Measurements from ENCODE around the gene CERK.

CERK gene

DNA sequence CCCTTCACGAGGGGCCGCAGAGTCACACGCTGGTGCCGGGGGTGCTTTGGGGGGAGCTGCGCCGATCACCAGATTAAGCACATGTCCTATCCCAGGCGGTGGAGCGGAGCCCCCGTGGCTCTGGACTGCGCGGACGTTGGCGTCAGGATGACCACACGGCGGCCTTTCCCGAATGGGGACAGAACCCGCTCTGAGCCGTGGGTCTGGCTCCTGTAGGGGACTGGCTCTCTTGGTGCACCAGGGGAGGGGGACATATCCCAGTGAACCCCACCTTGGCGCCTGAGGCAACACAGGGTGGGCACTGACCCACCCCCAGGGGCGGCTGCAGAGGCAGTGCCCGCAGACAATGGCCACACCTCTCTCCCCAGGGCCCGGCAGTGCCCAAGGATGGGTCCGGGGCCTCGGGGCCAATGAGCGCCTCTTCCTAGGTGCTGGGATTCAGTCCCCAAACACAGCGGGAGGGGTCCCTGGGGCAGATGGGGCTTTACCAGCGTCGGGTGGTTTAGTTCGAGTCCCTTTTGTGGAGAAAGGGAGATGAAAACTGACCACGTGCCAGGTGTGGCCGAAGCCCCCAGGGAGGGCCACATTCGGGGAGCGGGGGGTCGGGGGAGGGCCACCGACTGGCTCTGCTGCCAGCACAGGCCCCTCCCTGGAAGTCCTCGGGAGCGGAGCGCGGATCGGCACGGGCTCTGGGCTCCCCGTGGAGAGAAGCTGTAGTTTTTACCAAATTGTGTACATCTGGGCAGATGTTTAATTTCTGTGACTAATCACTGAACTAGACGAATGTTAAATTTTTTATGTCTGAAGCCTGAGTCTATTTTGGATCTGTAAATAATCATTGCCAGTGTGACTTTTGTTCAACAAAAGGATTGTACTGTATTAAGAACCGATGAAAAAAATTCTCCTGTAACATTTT is 59.0 kb downstream of the CERK start:
- no peak for DNase-seq (ENCODE audit: low read depth, low spot score)

DNA sequence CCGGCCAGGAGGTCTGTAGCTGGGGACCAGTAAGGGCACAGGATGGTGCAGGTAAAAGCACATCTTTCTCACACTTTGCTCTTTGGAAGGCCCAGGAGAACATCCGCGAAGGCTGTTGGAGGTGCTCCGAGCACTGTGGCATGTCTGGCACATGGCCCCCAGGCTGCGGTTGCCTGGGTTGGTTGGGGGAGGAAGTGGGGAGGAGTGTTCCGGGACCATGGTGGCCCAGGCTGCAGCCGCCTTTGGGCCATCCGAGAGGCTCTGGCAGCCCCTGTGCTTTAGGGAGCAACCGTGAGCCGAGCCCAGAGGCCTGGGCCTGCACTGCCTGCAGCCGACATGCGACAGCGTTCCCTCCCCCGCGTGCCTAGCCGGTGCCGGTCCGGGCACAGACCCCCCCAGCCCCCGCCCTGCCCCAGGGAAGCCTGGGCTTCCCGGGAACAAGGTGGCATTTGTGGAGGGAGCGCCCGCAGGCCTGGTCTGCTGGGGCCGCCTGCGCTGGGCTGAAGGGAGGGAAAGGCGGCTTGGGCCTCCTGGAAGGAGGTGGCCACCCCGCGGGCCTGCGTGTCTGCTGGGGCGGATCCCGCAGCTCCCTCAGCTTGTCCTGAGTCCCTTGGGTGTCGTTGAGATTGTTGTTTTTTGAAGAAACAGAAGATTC is 59.9 kb downstream of the CERK start:
- DNase-seq (ENCODE audit: low read depth, low spot score), result no peak

DNA sequence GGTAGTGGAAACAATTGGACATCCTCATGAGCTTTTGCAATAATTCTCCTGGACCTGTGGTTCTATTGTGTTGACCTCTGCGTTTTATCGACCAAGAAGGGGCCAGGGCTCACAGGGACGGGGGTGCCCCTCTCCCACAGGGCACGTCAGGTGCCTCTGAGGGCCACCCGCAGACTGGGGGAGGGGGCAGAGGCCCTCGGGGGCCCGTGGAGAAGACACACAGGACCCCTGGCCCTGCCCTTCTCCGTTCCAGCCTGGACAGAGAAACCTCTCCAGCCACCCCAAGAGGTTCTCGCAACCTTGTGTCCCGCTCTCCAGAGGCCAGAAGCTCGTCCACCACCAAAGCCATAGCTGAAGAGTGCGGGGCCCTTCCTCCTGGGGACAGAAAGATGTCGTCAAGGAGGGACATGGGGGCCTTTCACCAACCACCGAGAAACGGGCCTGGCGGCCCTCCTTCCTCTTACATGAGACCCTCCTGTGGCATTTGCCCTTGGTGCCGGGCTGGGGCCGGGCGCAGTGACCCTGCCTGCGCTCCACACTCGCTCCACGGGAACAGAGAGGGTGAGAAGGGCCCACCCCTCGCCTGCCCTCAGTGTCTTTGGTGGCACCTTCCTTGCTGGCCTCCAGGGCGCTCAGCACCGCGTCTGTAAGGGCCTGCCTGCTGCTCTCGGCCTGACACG is 60.6 kb downstream of the CERK start:
- no peak for DNase-seq (ENCODE audit: low read depth, low spot score)

DNA sequence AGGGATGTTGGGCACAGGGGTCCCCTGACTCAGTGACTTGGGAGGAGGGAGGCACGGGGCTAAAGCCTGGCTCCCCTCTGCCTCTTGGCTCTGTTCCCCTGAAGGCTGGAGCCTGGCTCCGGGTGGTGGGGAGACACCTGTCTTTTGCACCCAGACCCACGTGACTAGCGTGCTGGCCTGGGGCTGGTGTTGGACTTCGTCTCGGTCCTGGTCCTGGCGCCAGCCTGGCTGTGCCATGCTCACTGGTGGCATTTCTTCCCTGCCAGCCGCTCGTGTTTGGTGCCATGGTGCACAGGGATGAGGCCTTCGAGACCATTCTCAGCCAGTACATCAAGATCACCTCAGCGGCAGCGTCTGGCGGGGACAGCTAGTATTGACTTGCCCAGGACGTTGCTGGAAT is 61.2 kb downstream of the CERK start:
- no peak for DNase-seq (ENCODE audit: low read depth, low spot score)

DNA sequence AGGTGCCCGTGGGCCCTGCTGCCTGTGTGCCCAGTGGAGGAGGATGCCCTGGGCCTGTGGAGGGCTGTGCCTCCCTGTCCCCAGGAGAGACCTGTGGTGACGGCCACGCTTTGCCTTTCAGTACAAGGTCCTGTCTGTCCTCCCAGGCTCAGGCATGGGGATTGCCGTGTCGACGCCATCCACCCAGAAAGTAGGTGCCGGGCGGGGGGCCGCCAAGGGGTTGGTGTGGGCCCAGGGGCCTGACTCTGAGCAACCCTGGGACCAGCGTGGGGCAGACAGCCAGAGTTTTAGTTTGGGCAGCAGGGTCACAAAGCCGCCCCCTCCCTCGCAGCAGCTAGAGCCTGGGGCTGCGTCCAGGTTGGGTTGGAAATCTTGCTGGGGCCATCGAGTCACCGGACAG is 61.6 kb downstream of the CERK start:
- no peak for DNase-seq (ENCODE audit: low read depth, low spot score)

DNA sequence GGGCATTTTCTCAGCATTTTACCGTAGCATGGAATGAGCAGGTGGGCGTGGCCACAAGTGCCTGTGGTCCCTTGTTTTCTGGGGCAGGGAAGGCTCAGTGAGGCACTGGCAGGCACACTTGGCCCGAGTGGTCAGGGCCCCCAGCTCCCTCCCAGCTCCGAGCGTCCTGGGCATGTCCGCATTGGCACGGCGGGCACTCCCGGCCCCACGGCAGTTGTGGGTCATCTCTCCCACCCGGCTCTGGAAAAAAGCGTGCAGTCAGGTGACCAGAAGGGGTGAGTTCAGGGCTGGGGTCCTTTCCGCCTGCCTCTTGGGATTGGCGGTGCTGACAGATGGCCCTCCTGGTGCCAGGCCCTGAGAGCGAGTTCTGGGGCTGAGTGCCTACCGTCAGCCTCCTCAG is 62.1 kb downstream of the CERK start:
- no peak for DNase-seq (ENCODE audit: low read depth, low spot score)

DNA sequence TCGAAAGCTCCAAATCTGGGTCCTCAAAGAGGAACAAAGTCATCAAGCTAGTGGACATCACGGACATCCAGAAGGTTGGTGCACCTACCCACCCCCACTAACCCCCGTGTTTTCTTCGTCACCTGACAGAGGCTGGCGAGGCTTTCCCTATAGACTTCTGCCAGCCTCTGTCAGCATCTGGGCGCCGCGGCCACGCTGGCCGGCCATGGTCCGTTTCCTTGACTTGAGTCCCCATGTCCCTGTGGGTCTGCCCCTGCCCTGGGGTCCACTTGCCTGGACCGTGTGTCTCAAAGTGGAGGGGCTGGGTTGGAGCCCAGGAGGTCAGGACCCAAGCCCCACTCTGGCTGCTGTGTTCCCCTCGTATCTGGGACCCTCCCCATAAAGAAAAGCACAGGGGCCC is 62.6 kb downstream of the CERK start:
- no peak for DNase-seq (ENCODE audit: low read depth, low spot score)

DNA sequence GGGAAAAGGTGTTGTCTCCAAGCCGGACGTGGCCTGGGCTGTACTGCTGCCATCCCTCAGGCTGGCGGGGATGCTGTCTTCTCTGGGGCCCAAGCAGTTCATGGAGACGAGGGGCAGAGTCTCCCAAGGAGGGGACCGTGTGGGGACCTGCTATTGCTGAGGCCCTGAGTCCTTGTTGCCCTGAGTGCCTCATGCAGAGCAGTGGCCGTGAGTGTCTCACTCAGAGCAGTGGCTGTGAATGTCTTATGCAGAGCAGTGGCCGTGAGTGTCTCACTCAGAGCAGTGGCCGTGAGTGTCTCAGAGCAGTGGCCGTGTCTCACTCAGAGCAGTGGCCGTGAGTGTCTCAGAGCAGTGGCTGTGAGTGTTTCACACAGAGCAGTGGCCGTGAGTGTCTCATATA is 63.1 kb downstream of the CERK start:
- DNase-seq (ENCODE audit: low read depth, low spot score), result no peak

DNA sequence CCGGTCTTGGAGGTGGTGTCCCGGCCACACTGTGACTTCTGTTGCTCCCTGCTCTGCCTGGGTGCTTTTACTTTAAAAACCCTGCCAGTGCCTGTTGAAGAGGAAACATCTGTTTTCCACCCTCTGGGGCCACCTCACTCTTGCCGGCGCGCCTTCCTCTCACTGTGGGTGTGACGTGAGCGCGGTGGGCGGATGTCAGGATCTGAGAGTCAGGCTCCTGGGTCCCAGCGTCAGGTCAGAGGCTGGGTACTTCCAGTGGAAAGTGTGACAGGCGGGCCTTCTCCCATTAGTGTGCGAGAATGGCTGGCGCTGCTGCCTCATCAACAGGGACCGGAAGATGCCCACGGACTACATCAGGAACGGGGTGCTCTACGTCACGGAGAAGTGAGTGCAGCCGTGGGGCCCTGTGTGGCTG is 63.7 kb downstream of the CERK start:
- no peak for DNase-seq (ENCODE audit: low read depth, low spot score)

DNA sequence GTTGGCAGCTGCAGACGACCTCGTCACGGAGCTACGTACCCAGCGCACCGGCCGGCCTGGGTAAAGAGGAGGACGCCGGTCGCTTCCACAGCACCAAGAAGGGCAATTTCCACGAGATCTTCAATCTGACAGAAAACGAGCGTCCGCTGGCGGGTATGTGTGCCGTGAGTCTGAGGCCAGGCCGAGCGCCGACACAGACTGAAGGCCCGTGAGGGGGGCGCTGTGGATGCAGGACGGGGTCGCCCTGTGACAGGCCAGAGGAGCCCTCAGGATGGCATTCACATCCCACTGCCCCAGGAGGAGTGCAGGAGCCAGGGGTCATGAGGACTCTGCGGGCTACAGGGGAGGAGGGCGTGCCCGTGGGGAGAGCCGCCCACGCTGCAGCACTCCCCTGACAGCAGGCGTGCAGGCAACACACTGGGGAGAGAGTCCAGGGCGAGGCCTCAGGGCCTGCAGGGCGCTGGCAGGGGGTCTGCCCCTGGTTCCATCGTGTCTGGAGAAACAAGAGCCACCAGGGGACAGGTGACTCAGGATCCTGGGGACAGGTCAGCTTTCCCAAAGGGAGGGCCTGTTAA is 64.3 kb downstream of the CERK start:
- no peak for DNase-seq (ENCODE audit: low read depth, low spot score)

DNA sequence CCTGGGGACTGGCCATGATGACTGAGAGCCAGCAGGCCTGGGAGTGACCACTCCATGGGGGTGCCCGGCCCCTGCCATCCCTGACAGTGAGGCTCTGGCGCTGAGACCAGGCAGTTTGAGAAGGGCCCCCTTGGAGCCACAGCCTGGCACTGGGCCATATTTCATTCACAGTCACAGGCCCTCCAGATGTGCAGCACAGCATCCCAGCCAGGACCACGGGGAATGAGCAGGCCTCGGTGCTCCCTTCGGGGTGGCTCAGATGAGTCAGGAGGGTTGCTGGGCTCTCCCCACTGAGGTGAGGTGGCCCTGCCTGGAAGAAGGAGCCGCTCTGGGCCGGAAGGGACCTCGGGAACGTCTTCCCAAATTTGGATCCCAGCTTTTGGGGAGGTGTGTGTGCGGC is 64.8 kb downstream of the CERK start:
- no peak for DNase-seq (ENCODE audit: low read depth, low spot score)

DNA sequence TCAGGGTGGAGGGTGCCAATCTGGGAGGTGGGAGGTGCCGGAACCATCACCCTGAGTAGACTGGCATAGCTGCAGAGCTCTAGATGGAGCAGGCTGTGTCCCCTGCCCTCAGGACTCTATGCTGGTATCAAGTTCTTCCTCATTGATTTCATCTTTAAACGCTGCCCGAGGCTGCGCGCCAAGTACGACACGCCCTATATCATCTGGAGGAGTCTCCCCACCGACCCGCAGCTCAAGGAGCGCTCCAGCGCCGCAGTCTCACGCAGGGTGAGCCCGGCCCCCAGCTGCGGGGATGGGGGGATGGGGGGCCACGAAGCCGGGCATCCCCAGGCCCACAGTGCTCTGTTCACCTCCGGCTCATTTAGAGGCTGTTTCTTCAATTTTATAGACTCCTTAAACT is 65.3 kb downstream of the CERK start:
- no peak for DNase-seq (ENCODE audit: low read depth, low spot score)

DNA sequence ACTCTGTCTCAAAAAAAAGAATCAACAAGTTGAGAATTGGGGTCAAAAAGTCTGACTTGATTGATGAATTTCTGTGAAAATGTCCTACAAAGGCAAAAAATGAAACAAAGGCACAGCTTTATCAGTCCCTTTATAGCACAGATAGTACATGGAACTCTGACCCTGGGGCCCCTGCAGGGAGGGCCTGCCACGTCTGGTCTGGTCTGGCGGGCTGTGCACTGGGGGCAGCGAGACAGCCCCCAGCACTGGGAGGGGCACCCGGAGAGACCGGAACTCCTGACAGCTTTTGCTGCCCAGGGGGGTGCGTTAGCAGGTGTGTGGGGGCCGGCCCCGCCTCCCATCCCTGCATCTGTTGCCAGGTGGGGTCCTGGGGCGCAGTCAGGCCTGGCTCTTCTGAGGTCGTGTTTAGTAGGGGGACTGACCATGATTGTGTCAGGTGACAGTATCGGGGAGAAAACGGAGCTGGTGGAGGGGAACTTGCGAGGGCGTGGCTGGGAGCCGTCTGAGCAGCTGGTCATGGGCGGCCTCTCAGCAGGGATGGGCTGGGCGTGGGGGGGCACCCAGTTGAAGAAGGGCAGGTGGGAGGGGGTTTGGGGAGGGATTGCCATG is 66.1 kb downstream of the CERK start:
- no peak for DNase-seq (ENCODE audit: low read depth, low spot score)

DNA sequence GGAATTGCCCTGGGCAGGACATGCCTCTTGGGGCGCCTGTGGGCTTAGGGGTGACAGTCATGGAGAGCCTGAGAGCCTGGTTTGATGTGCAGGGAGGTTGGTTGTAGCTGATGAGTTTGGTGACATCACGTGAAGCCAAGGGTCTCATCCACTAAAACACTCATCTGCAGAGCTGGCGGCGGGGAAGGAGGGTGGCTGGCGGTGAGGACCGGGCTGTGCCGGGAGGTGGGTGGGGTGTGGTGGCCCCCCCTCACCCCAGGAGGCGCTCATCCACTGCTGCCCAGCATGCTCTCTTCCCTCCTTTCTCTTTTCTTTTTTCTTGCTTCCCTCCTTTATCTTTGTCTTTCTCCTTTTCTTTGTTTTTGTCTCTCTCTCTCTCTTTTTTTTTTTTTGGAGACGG is 68.9 kb downstream of the CERK start:
- no peak for DNase-seq (ENCODE audit: low read depth, low spot score)

DNA sequence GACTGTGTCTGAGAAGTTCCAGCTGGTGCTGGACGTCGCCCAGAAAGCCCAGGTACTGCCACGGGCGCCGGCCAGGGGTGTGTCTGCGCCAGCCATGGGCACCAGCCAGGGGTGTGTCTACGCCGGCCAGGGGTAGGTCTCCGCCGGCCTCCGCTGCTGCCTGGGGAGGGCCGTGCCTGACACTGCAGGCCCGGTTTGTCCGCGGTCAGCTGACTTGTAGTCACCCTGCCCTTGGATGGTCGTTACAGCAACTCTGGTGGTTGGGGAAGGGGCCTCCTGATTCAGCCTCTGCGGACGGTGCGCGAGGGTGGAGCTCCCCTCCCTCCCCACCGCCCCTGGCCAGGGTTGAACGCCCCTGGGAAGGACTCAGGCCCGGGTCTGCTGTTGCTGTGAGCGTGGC is 69.9 kb downstream of the CERK start:
- no peak for DNase-seq (ENCODE audit: low read depth, low spot score)

DNA sequence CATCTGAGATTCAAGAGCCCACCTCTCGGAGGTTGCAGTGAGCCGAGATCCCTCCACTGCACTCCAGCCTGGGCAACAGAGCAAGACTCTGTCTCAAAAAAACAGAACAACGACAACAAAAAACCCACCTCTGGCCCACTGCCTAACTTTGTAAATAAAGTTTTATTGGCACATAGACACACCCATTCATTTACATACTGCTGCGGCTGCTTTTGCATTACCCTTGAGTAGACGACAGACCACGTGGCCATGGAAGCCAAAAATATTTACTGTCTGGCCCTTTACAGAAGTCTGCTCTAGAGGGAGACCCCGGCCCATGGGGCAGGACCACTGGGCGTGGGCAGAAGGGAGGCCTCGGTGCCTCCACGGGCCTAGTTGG is 70.8 kb downstream of the CERK start:
- DNase-seq (ENCODE audit: low read depth, low spot score), result no peak

DNA sequence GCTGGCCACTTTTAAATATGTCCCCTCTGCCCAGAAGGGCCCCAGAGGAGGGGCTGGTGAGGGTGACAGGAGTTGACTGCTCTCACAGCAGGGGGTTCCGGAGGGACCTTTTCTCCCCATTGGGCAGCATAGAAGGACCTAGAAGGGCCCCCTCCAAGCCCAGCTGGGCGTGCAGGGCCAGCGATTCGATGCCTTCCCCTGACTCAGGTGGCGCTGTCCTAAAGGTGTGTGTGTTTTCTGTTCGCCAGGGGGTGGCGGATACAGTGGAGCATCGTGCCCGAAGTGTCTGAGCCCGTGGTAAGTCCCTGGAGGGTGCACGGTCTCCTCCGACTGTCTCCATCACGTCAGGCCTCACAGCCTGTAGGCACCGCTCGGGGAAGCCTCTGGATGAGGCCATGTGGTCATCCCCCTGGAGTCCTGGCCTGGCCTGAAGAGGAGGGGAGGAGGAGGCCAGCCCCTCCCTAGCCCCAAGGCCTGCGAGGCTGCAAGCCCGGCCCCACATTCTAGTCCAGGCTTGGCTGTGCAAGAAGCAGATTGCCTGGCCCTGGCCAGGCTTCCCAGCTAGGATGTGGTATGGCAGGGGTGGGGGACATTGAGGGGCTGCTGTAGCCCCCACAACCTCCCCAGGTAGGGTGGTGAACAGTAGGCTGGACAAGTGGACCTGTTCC is 71.3 kb downstream of the CERK start:
- no peak for DNase-seq (ENCODE audit: low read depth, low spot score)

DNA sequence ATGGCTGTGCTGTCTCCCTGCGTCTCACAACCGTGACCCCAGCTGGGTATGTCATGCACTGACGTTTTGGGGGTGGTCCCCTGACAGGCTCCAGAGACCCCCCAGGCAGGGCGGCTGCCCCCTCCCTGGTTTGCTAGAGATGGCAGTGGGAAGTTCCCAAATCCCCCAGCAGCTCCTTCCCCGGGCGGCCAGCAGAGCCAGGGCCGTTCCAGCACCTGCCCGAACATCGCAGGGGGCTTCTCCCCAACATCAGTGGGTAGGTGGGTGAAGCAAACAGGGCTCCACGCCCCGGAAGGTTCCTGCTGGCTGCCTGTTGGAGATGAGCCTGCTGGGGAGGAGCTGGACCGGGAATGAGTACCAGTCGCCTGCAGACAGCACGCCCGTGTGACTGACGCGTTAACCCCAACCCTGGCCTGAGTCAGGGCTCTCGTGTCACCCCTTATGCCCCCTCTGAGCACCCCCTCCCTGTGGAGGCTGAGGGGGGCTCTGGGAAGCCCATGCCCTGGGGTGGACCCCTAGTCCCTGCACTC is 72.2 kb downstream of the CERK start:
- DNase-seq (ENCODE audit: low read depth, low spot score), result no peak

DNA sequence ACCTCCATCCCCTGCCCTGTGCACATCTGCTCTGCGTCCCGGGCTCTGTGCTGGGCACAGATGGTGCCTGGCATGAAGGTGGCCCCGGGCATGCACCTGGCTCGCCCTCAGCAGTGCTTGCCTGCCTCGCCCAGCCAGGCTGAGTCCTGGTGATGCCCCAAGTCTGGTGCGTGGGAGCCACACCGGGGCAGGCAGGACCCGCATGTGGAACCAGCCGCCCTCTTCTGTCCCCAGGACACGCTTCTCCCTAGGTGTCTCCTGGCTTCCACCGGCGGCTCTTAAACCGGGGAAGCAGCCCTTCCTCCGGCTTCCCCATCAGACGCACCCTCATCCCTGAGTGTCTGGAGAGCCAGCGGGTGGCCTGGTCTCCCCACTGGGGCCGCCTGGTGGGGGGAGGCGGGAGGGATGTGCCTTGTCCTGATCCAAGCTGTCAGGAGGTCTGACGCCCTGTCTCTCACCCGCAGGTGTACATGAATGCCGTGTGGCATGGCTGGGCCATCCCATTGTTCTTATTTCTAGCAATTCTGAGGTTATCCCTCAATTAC is 72.8 kb downstream of the CERK start:
- DNase-seq (ENCODE audit: low read depth, low spot score), result no peak

DNA sequence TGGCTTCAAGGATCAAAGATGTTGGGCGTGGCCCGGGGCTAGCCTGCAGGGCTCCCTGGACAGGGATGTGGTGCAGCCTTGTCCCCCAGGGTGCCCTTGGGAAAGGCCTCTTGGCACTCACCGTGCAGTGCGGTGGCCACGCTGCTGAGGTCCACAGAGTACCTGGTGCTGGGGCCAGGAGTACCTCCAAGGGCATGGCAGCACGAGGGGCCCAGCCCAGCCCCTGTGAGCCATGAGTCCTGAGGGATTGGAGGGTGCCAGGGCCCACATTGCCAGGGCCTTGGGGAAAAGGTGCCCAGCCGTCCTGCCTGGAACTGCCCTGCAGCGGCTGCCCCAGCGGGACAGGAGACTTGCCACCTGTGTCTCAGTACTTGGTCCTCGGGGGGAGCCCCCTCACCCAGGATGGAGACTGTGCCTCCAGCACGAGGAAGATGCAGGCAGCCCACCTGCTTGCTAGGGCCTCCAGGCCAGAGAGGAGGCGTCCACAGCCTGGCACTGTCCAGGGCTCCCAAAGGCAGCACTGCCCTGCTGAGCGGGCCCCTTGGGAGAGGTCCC is 73.7 kb downstream of the CERK start:
- no peak for DNase-seq (ENCODE audit: low read depth, low spot score)
